GM23248 (cell line): ENCODE measurements around the gene SLC26A8.

ENCODE experiments used
- EZH2 ChIP-seq: fragments of 200-600 bp; sonication (generic); IDR thresholded peaks from 2 replicates; pipeline ENCODE4 v1.6.1; 2018; ENCODE audit warnings: antibody characterized with exemption, mild to moderate bottlenecking; ENCODE audit not compliant: insufficient read depth, poor library complexity, severe bottlenecking
- EZH2phosphoT487 ChIP-seq: fragments of 200-600 bp; sonication (generic); IDR thresholded peaks from 2 replicates; pipeline ENCODE4 v1.6.1; 2018; ENCODE audit warnings: antibody characterized with exemption, moderate library complexity, mild to moderate bottlenecking, low read depth; ENCODE audit not compliant: insufficient read depth

GRCh38 chr6:36062247-36062646 is 37.8 kb upstream of the SLC26A8 start:
- TF ChIP-seq EZH2 (no peak), EZH2phosphoT487 (no peak)
